Liver (tissue), 9 donors: ENCODE data around the gene C5orf58. TPM values are rescaled to one million over a fixed set of nuclear protein-coding genes. Genes with fewer than 3 reads are reported as not detected.
"Not testable (repeated sequence)": the region's sequence is repeated elsewhere in the genome, so short reads cannot be mapped to it uniquely, and the experiment has no call there.

ENCODE experiments used
- DNase-seq: peaks from one replicate; pipeline ENCODE4 v3.0.0-alpha.2; 2017; ENCODE audit warnings: low spot score
- H3K27ac ChIP-seq, 2 donors: one replicate each; pipeline ENCODE4 v1.7.0; 2013; ENCODE audit warnings: inconsistent platforms in 2 of 2, low read length in 2 of 2, control low read depth in 1 of 2, low read depth in 1 of 2, mild to moderate bottlenecking in 1 of 2
- H3K27me3 ChIP-seq, 4 donors: one replicate each; pipeline versions ENCODE4 v1.6.1 to v1.7.0; 2013; ENCODE audit warnings: low read length in 3 of 4, inconsistent platforms in 1 of 4, mild to moderate bottlenecking in 1 of 4, moderate library complexity in 1 of 4; ENCODE audit not compliant: control insufficient read depth in 4 of 4, insufficient read depth in 4 of 4
- H3K36me3 ChIP-seq, 4 donors: one replicate each; pipeline versions ENCODE4 v1.6.1 to v1.7.0; 2013; ENCODE audit warnings: low read length in 3 of 4, mild to moderate bottlenecking in 3 of 4, low read depth in 1 of 4, moderate library complexity in 1 of 4; ENCODE audit not compliant: control insufficient read depth in 4 of 4, insufficient read depth in 3 of 4
- H3K4me1 ChIP-seq, 4 donors: one replicate each; pipeline versions ENCODE4 v1.6.1 to v1.7.0; 2013; ENCODE audit warnings: low read length in 3 of 4, mild to moderate bottlenecking in 3 of 4, moderate library complexity in 1 of 4; ENCODE audit not compliant: control insufficient read depth in 4 of 4, insufficient read depth in 4 of 4
- H3K4me3 ChIP-seq, 3 donors: one replicate each; pipeline versions ENCODE4 v1.6.1 to v1.7.0; 2013; ENCODE audit warnings: low read length in 3 of 3, control low read depth in 1 of 3, low read depth in 1 of 3, mild to moderate bottlenecking in 1 of 3
- H3K9ac ChIP-seq, 2 donors: one replicate each; pipeline ENCODE4 v1.7.0; 2013; ENCODE audit warnings: low read length in 2 of 2, mild to moderate bottlenecking in 2 of 2, moderate library complexity in 2 of 2, control low read depth in 1 of 2, low read depth in 1 of 2
- H3K9me3 ChIP-seq, 4 donors: one replicate each; pipeline versions ENCODE4 v1.6.1 to v1.7.0; 2013; ENCODE audit warnings: low read length in 3 of 4; ENCODE audit not compliant: control insufficient read depth in 4 of 4
- ATF3 ChIP-seq: IDR thresholded peaks from 2 replicates; pipeline ENCODE4 v1.6.1; 2016; ENCODE audit warnings: antibody characterized with exemption
- CTCF ChIP-seq: fragments of 150-350 bp; IDR thresholded peaks from 2 replicates; pipeline ENCODE4 v1.5.1; 2017; ENCODE audit warnings: improper control_type of control experiment, low read depth, low read length; ENCODE audit not compliant: missing input control
- EGR1 ChIP-seq, 2 donors: IDR thresholded peaks; 2 replicates each; pipeline ENCODE4 v1.6.1; 2016 to 2018; ENCODE audit warnings: antibody characterized with exemption in 2 of 2, low read depth in 2 of 2
- FOXA1 ChIP-seq: IDR thresholded peaks from 2 replicates; pipeline ENCODE4 v1.6.1; 2016; ENCODE audit warnings: antibody characterized with exemption
- FOXA2 ChIP-seq: IDR thresholded peaks from 2 replicates; pipeline ENCODE4 v1.6.1; 2016; ENCODE audit warnings: antibody characterized with exemption
- GABPA ChIP-seq, 2 donors: IDR thresholded peaks in 1 of 2; conservative IDR thresholded peaks in 1 of 2; 2 replicates each; pipeline ENCODE4 v1.6.1; 2016; ENCODE audit warnings: antibody characterized with exemption in 2 of 2, mild to moderate bottlenecking in 1 of 2, moderate library complexity in 1 of 2
- HNF4A ChIP-seq, 2 donors: conservative IDR thresholded peaks; 2 replicates each; pipeline ENCODE4 v1.6.1; 2016; ENCODE audit warnings: antibody characterized with exemption in 2 of 2, mild to moderate bottlenecking in 2 of 2
- HNF4G ChIP-seq: IDR thresholded peaks from 2 replicates; pipeline ENCODE4 v1.6.1; 2016; ENCODE audit warnings: antibody characterized with exemption
- JUND ChIP-seq, 2 donors: IDR thresholded peaks; 2 replicates each; pipeline ENCODE4 v1.6.1; 2016; ENCODE audit warnings: antibody characterized with exemption in 2 of 2
- MAX ChIP-seq: IDR thresholded peaks from 2 replicates; pipeline ENCODE4 v1.6.1; 2016; ENCODE audit warnings: antibody characterized with exemption
- NR2F2 ChIP-seq: IDR thresholded peaks from 2 replicates; pipeline ENCODE4 v1.6.1; 2016; ENCODE audit warnings: antibody characterized with exemption
- RAD21 ChIP-seq, 2 donors: IDR thresholded peaks; 2 replicates each; pipeline ENCODE4 v1.6.1; 2016; ENCODE audit warnings: antibody characterized with exemption in 2 of 2, mild to moderate bottlenecking in 2 of 2
- RXRA ChIP-seq, 2 donors: IDR thresholded peaks; 2 replicates each; pipeline ENCODE4 v1.6.1; 2017 to 2018; ENCODE audit warnings: antibody characterized with exemption in 2 of 2, mild to moderate bottlenecking in 1 of 2
- SP1 ChIP-seq: IDR thresholded peaks from 2 replicates; pipeline ENCODE4 v1.6.1; 2018; ENCODE audit warnings: antibody characterized with exemption, mild to moderate bottlenecking
- TAF1 ChIP-seq: conservative IDR thresholded peaks from 2 replicates; pipeline ENCODE4 v1.6.1; 2016; ENCODE audit warnings: antibody characterized with exemption, mild to moderate bottlenecking
- YY1 ChIP-seq: IDR thresholded peaks from 2 replicates; pipeline ENCODE4 v1.6.1; 2016; ENCODE audit warnings: antibody characterized with exemption, mild to moderate bottlenecking
- ZBTB33 ChIP-seq: IDR thresholded peaks from 2 replicates; pipeline ENCODE4 v1.6.1; 2016; ENCODE audit warnings: antibody characterized with exemption
- WGBS: extraction: QIAGEN DNeasy Blood & Tissue Kit; methylation state at CpG from one replicate; pipeline ENCODE4 v1.1.7; 2013; 5-methylcytosine and 5-hydroxymethylcytosine counted together
- polyA plus RNA-seq, 2 donors: library from polyadenylated mRNA; stranded (reverse) in 1 of 2; unstranded in 1 of 2; fragments of 200-250 nt in 1 of 2; fragments of >200 nt in 1 of 2; fragmentation: Nextera tagmentation in 1 of 2; extraction: Ambion mirVana in 1 of 2; gene quantifications; one replicate each; pipeline versions ENCODE4 v1.2.1 to v1.2.3, GENCODE V29; 2013 to 2015
- total RNA-seq, 2 donors: library from RNA; depleted of rRNA; stranded (reverse); fragments of >200 nt; gene quantifications; one replicate each; pipeline ENCODE4 v1.2.3, GENCODE V29; 2014
- TF ChIP-seq, protein P1 (sequence below): IDR thresholded peaks from 2 replicates; pipeline ENCODE4 v1.6.1; 2016; ENCODE audit warnings: antibody characterized with exemption, mild to moderate bottlenecking
- donor health status: healthy.
- donor health status: healthy.
- donor health status: healthy.
- donor health status: healthy.
- donor health status: healthy.

The C5orf58 gene
- total and polyA plus RNA-seq, 4 donors, result 0.64 TPM; not detected in 3

- no peak overlapping the region for H3K27ac ChIP-seq
- H3K36me3 ChIP-seq, result peaks cover 2 to 12% (median 9%) of the 10 kb centered on the region in 4 donors
- peaks cover 0 to 3% (median 0%) of the 10 kb centered on the region in 4 donors for H3K4me1 ChIP-seq
- H3K4me3 ChIP-seq, result no peak overlapping the region
- H3K9me3 ChIP-seq, result peaks cover 0 to 2% (median 0%) of the 10 kb centered on the region in 4 donors
- no peak for DNase-seq
- WGBS, result 73% methylated on average over 2 of the region's 2 CpGs
- no peak overlapping the region for H3K9ac ChIP-seq
- no peak for TF ChIP-seq ZBTB33
- TF ChIP-seq TAF1, result no peak
- no peak for TF ChIP-seq FOXA2
- no peak for TF ChIP-seq HNF4A (conservative IDR thresholded peaks at IDR 0.05)
- no peak for TF ChIP-seq RAD21 (IDR thresholded peaks at IDR 0.05)
- TF ChIP-seq FOXA1, result no peak
- no peak for TF ChIP-seq JUND (IDR thresholded peaks at IDR 0.05)
- peaks cover 0 to 6% (median 2%) of the 10 kb centered on the region in 4 donors for H3K27me3 ChIP-seq
Measured at GRCh38 chr5:170247363-170247762, 14.6 kb downstream of the C5orf58 start.

DNA sequence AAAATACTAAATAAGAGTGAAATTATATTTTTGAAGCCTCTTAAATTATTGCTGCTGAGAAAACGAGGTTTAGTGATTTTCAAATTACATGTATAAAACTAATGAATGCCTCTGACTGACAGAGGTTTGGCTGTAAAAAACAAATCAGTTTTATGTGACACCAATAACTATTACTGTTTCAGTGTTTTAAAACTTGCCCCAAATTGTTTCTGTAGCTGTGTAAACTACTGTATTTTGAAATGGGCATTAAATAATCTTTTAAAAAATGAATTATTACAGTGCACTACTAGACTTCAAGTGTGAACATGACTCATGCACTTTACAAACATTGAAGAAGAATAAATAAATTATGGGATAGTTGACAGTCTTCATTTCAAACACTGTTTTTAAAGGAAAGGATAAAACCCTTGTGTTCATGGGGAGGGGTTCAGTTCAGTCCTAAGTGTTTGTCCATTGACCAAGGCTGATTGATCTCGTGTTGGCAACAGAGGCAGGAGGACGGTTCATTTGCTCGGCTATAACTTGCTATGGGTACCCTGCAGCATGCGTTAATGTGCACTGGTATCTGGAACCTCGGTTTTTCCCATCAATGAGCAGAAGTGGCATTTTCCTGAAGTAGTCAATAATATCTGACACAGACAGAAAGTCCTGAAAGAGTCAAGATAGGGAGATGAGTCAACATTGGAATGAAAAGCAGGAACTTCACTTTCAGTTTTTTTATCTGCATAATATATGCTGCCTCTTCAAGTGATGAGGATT is 15.6 kb downstream of the C5orf58 start:
- WGBS, result 58% methylated on average over 6 of the region's 6 CpGs
- H3K4me3 ChIP-seq, result no peak overlapping the region
- TF ChIP-seq NR2F2 (no peak), FOXA2 (no peak), RXRA (IDR thresholded peaks at IDR 0.05) (no peak), MAX (no peak), EGR1 (IDR thresholded peaks at IDR 0.05; ENCODE audit: low read depth in 2 of 2) (no peak), YY1 (no peak), JUND (IDR thresholded peaks at IDR 0.05) (no peak), HNF4A (conservative IDR thresholded peaks at IDR 0.05) (no peak), CTCF (no peak), GABPA (IDR thresholded peaks at IDR 0.05 in 1 of 2, conservative IDR thresholded peaks at IDR 0.05 in 1 of 2) (no peak), ATF3 (no peak), RAD21 (IDR thresholded peaks at IDR 0.05) (no peak), ZBTB33 (no peak), SP1 (no peak), HNF4G (no peak)
- TF ChIP-seq, protein P1, sequence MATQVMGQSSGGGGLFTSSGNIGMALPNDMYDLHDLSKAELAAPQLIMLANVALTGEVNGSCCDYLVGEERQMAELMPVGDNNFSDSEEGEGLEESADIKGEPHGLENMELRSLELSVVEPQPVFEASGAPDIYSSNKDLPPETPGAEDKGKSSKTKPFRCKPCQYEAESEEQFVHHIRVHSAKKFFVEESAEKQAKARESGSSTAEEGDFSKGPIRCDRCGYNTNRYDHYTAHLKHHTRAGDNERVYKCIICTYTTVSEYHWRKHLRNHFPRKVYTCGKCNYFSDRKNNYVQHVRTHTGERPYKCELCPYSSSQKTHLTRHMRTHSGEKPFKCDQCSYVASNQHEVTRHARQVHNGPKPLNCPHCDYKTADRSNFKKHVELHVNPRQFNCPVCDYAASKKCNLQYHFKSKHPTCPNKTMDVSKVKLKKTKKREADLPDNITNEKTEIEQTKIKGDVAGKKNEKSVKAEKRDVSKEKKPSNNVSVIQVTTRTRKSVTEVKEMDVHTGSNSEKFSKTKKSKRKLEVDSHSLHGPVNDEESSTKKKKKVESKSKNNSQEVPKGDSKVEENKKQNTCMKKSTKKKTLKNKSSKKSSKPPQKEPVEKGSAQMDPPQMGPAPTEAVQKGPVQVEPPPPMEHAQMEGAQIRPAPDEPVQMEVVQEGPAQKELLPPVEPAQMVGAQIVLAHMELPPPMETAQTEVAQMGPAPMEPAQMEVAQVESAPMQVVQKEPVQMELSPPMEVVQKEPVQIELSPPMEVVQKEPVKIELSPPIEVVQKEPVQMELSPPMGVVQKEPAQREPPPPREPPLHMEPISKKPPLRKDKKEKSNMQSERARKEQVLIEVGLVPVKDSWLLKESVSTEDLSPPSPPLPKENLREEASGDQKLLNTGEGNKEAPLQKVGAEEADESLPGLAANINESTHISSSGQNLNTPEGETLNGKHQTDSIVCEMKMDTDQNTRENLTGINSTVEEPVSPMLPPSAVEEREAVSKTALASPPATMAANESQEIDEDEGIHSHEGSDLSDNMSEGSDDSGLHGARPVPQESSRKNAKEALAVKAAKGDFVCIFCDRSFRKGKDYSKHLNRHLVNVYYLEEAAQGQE, result no peak
- no peak overlapping the region for H3K9ac ChIP-seq
- DNase-seq, result no peak
- peaks cover 0 to 3% (median 0%) of the 10 kb centered on the region in 4 donors for H3K4me1 ChIP-seq
- H3K36me3 ChIP-seq, result peaks cover 2 to 14% (median 9%) of the 10 kb centered on the region in 4 donors
- H3K27ac ChIP-seq, result no peak overlapping the region
- peaks cover 0 to 2% (median 0%) of the 10 kb centered on the region in 4 donors for H3K9me3 ChIP-seq
- H3K27me3 ChIP-seq, result peaks cover 0 to 6% (median 2%) of the 10 kb centered on the region in 4 donors

DNA sequence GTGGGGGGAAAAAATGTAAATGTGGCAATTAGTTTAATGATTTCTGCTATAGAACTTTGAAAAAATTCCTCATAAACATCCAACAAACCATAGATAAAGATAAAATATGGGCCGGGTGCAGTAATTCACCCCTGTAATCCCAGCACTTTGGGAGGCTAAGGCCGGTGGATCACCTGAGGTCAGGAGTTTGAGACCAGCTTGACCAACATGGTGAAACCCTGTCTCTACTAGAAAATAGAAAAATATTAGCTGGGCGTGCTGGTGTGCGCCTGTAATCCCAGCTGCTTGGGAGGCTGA is 16.1 kb downstream of the C5orf58 start:
- H3K36me3 ChIP-seq, result peaks cover 2 to 14% (median 9%) of the 10 kb centered on the region in 4 donors
- not testable (repeated sequence) for H3K4me1 ChIP-seq, DNase-seq, H3K9me3 ChIP-seq, H3K27ac ChIP-seq, H3K27me3 ChIP-seq, H3K9ac ChIP-seq, H3K4me3 ChIP-seq
- WGBS, result 85% methylated on average over 4 of the region's 4 CpGs
